AG04450 (cell line): ENCODE data around the gene SPRYD4. TPM values are rescaled to one million over a fixed set of nuclear protein-coding genes. Genes with fewer than 3 reads are reported as not detected.
A peak's percentile ranks its signal among the peaks of the same experiment; 100 is the strongest.
"Not testable (repeated sequence)": the region's sequence is repeated elsewhere in the genome, so short reads cannot be mapped to it uniquely, and the experiment has no call there.

ENCODE experiments used
- CTCF ChIA-PET: fragments of 300-600, 350-600 bp; formaldehyde crosslinking; extraction: SDS; loops from one replicate; lab custom pipeline; 2022; ENCODE audit warnings: antibody characterized with exemption, inconsistent platforms; lab: Charles Lee
- POLR2A ChIA-PET: fragments of 350-600 bp; formaldehyde crosslinking; extraction: SDS; loops from one replicate; lab custom pipeline; 2021; ENCODE audit warnings: antibody characterized with exemption, inconsistent platforms; lab: Yijun Ruan, JAX
- DNase-seq: peaks from one replicate; pipeline ENCODE4 v3.0.0-alpha.2; 2011; ENCODE audit warnings: low read depth, low spot score
- H3K27ac ChIP-seq: one replicate; pipeline ENCODE4 v1.5.1; 2012; ENCODE audit warnings: low read depth, low read length, control low read depth
- H3K27me3 ChIP-seq: one replicate; pipeline ENCODE4 v1.6.0; 2012; ENCODE audit warnings: low read length; ENCODE audit not compliant: control insufficient read depth, insufficient read depth
- H3K4me3 ChIP-seq: 2 replicates; pipeline ENCODE4 v1.5.1; 2011; ENCODE audit warnings: mild to moderate bottlenecking, low read depth, low read length, control low read depth
- H3K9me3 ChIP-seq: 2 replicates; pipeline ENCODE4 v1.5.1; 2012; ENCODE audit warnings: low read length; ENCODE audit not compliant: control insufficient read depth, insufficient read depth
- polyA plus RNA-seq: library from polyadenylated mRNA; depleted of rRNA; stranded (reverse); fragments of >200 nt; gene quantifications from 2 replicates; pipeline ENCODE4 v1.2.3, GENCODE V29; 2011
- TF ChIP-seq, protein P1 (sequence below): IDR thresholded peaks from 2 replicates; pipeline ENCODE4 v1.5.1; 2011; ENCODE audit warnings: low read depth, low read length, control low read depth, inconsistent platforms

The SPRYD4 gene
- polyA plus RNA-seq, 1 experiment: 2.0 TPM

DNA sequence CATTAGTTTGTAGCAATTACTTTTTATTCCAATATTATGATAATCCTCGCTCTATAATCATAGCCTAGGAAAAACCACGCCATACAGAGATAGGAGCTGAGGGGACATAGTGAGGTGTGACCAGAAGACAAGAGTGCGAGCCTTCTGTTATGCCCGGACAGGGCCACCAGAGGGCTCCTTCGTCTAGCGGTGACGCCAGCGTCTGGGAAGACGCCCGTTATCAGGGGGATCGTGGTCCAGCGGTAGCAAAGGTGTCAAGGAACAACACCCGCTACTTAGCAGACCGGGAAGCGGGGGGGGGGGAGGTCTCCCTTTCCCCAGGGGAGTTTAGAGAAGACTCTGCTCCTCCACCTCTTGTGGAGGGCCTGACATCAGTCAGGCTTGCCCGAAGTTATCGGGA, 28.3 kb downstream of the SPRYD4 start:
- CTCF ChIA-PET: interaction anchor here (1.0 to 1.7 kb wide), 7 partner anchors 9 to 140 kb away, joined by 3 to 9 read pairs (median 4); partner anchors contain the start of gene RBMS2
- 0 out of 2 replicates have a peak overlapping the region, but pooled peaks have one; percentile 17 for H3K4me3 ChIP-seq
- POLR2A ChIA-PET, H3K27me3 ChIP-seq, DNase-seq, H3K27ac ChIP-seq: not testable (repeated sequence)
- TF ChIP-seq, protein P1, sequence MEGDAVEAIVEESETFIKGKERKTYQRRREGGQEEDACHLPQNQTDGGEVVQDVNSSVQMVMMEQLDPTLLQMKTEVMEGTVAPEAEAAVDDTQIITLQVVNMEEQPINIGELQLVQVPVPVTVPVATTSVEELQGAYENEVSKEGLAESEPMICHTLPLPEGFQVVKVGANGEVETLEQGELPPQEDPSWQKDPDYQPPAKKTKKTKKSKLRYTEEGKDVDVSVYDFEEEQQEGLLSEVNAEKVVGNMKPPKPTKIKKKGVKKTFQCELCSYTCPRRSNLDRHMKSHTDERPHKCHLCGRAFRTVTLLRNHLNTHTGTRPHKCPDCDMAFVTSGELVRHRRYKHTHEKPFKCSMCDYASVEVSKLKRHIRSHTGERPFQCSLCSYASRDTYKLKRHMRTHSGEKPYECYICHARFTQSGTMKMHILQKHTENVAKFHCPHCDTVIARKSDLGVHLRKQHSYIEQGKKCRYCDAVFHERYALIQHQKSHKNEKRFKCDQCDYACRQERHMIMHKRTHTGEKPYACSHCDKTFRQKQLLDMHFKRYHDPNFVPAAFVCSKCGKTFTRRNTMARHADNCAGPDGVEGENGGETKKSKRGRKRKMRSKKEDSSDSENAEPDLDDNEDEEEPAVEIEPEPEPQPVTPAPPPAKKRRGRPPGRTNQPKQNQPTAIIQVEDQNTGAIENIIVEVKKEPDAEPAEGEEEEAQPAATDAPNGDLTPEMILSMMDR: peak; percentile 41; the same call in 1 of the 2 replicates
- H3K9me3 ChIP-seq: peaks cover 15% of the 10 kb centered on the region

DNA sequence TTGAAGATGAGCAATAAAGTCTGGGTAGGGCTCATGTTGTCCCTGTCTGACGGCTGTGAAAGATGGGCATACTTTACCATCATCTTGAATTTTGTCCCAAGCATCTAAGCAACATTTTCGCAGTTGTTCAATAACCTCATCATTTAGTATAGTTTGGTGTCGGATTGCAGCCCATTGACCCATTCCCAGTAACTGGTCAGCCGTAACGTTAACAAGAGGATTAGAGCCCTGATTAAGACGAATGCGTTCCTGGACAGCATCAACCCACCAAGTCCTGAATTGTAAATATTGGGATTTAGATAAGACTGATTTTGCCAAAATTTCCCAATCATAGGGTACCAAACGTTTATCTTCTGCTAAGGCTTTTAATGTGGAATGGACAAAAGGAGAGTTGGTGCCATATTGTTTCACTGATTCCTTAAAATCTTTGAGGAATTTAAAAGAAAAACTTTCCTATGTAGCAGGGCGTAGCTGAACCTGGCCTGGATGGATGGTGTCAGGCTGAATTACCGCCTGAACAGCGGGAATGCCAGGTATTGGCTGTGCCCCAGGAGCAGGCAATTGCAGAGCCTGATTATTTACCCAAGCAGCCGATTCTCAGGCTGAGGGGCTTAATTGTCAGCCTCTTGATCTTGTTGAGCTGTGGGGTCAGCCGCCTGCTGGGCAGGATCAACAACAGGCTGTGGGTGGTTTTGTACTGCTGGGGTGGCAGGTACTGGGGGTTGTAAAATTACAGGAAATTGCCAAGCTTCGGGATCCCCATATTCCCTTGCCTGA, 29.9 kb downstream of the SPRYD4 start:
- CTCF ChIA-PET: interaction anchor here (0.6 to 1.1 kb wide), 2 partner anchors 16 to 75 kb away, joined by 3 to 4 read pairs; no protein-coding TSS in a partner anchor
- H3K4me3 ChIP-seq, H3K27me3 ChIP-seq, H3K27ac ChIP-seq, DNase-seq, POLR2A ChIA-PET: not testable (repeated sequence)
- H3K9me3 ChIP-seq: peaks cover 15% of the 10 kb centered on the region

- DNase-seq, H3K9me3 ChIP-seq, H3K27me3 ChIP-seq, H3K4me3 ChIP-seq, POLR2A ChIA-PET, H3K27ac ChIP-seq: not testable (repeated sequence)
- CTCF ChIA-PET: interaction anchor here (1.2 kb wide), 1 partner anchor 15 kb away, joined by 3 read pairs; no protein-coding TSS in a partner anchor
These were observed 31.1 kb downstream of the SPRYD4 start for GRCh38 chr12:56499452-56499851.

- POLR2A ChIA-PET, DNase-seq: not testable (repeated sequence)
These were observed 31.5 kb downstream of the SPRYD4 start for GRCh38 chr12:56499879-56500278.

GRCh38 chr12:56510786-56511185, 42.4 kb downstream of the SPRYD4 start:
- DNase-seq: no peak
- CTCF ChIA-PET: interaction anchor here (1.0 kb wide), 1 partner anchor 62 kb away, joined by 4 read pairs; no protein-coding TSS in a partner anchor
- POLR2A ChIA-PET: no interaction called here
- Histone ChIP-seq H3K27me3 (peaks cover 2% of the 10 kb centered on the region), H3K27ac (no peak overlapping the region), H3K9me3 (no peaks in the 10 kb centered on the region), H3K4me3 (no peak overlapping the region)
- TF ChIP-seq, protein P1: no peak

More at GRCh38 chr12:56499879-56500278, 31.5 kb downstream of the SPRYD4 start:
- not testable (repeated sequence) for H3K9me3 ChIP-seq, H3K27me3 ChIP-seq, H3K27ac ChIP-seq, H3K4me3 ChIP-seq
- CTCF ChIA-PET: interaction anchor here (1.2 kb wide), 1 partner anchor 15 kb away, joined by 3 read pairs; no protein-coding TSS in a partner anchor

DNA sequence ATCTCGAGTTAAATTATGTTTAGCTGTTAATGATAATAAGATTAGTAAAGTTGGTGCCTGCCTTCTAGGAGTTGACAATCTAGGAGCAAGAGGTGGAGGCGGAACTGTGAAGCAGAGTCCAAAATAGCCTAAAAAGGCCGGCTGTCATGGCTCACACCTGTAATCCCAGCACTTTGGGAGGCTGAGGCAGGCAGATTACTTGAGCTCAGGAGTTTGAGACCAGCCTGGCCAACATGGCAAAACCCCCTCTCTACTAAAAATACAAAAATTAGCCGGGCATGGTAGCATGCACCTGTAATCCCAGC, 45.6 kb downstream of the SPRYD4 start:
- H3K9me3 ChIP-seq, DNase-seq, H3K4me3 ChIP-seq, H3K27ac ChIP-seq, H3K27me3 ChIP-seq: not testable (repeated sequence)
- CTCF ChIA-PET: interaction anchor here (0.7 to 6.4 kb wide), 36 partner anchors 8 to 218 kb away, joined by 3 to 110 read pairs (median 6); partner anchors contain the start of genes ATP5F1B and RBMS2
- POLR2A ChIA-PET: interaction anchor here (0.6 to 1.2 kb wide), 3 partner anchors 52 to 123 kb away, joined by 3 to 10 read pairs (median 4); no protein-coding TSS in a partner anchor
